ACC112 (cell line): ENCODE results near the gene MAP6D1.
A peak's percentile ranks its signal among the peaks of the same experiment; 100 is the strongest.

Experiments
- H2AFZ ChIP-seq: fragments of 200-600 bp; sonication (generic); one replicate; pipeline ENCODE4 v1.6.0; 2017; ENCODE audit warnings: antibody characterized with exemption, low read length; ENCODE audit not compliant: unreplicated experiment
- H3K27ac ChIP-seq: fragments of 200-600 bp; sonication (generic); 2 replicates; pipeline ENCODE4 v1.5.1; 2014; ENCODE audit warnings: low read depth, mild to moderate bottlenecking, antibody characterized with exemption, low read length, moderate library complexity
- H3K27me3 ChIP-seq: fragments of 200-600 bp; sonication (generic); 2 replicates; pipeline ENCODE4 v1.6.1; 2014; ENCODE audit warnings: mild to moderate bottlenecking, antibody characterized with exemption, low read length, moderate library complexity, mixed read lengths; ENCODE audit not compliant: insufficient read depth
- H3K36me3 ChIP-seq: fragments of 200-600 bp; sonication (generic); 2 replicates; pipeline ENCODE4 v1.6.1; 2016; ENCODE audit warnings: mild to moderate bottlenecking, antibody characterized with exemption, low read length, moderate library complexity, mixed read lengths; ENCODE audit not compliant: insufficient read depth
- H3K4me1 ChIP-seq: fragments of 200-600 bp; sonication (generic); one replicate; pipeline ENCODE4 v1.6.1; 2016; ENCODE audit warnings: low read length, mixed read lengths; ENCODE audit not compliant: insufficient read depth, unreplicated experiment, control insufficient read depth
- H3K4me3 ChIP-seq: fragments of 200-600 bp; sonication (generic); 2 replicates; pipeline ENCODE4 v1.5.1; 2014; ENCODE audit warnings: mild to moderate bottlenecking, low read depth, low read length
- H3K79me2 ChIP-seq: fragments of 200-600 bp; sonication (generic); one replicate; pipeline ENCODE4 v1.6.0; 2016; ENCODE audit warnings: low read length; ENCODE audit not compliant: control insufficient read depth, unreplicated experiment, insufficient read depth

MAP6D1 gene

DNA sequence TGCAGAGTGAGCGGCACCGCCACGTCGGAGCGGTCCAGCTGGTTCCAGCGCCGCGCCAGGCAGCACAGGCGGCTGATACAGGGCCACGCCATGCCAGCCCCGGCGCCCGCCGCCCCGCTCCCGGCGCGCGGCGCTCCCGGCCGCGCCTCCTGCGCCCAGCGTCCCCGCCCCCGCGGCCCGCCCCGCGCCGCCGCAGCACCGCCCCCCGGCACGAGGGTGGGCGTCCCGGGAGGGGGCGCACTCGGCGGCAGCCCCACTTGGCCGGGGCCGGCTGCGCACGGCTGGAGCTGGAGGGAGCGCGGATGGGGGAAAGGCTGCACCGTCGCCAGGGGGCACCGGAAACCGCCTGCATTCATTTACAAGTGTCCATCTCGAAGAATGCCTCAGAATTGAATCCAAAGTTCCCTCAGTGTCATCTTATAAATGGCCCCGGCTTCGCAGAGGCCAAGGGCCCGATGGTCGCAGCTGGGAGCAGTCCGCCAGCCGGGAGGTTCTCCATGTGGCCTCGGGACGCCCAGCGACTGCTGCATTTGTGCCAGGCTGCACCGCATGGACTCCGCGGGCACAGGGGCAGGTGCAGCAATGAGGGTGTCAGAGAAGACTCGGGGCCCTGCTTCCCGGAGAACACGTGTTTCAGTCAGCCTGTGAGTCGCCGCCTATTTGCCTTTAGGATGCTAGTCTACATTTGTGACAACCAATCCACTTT, at the start of gene MAP6D1:
MAP6D1 (minus strand) TSS at position 122 of the 706 bp plus-strand sequence; CDS start at position 92, 30 bp downstream.
- H3K4me1 ChIP-seq = no peaks in the 10 kb centered on the region
- H3K4me3 ChIP-seq = peak within 1 kb of the TSS; percentile 95
- no peaks in the 10 kb centered on the region for H3K79me2 ChIP-seq
- no peaks in the 10 kb centered on the region for H3K36me3 ChIP-seq
- H3K27me3 ChIP-seq = no peaks in the 10 kb centered on the region
- no peak within 1 kb of the TSS for H3K27ac ChIP-seq
- H2AFZ ChIP-seq = peak within 1 kb of the TSS; percentile 99

DNA sequence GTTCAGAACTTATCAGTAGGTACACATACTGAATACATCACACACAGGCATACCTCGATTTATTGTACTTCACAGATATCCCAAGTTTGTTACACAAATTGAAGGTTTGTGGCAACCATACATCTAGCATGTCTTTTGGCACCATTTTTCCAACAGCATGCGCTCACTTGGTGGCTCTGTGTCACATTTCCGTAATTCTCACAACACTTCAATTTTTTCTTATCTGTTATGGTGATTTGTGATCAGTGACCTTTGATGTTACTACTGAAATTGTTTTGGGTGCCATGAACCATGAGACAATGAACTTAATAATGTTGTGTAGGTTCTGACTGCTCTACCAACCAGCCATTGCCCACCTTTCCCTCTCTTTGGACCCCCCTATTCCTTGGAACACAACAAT, 48.5 kb upstream of the MAP6D1 start:
- Histone ChIP-seq H3K4me3 (no peak overlapping the region), H3K27me3 (no peaks in the 10 kb centered on the region), H3K79me2 (peaks cover 74% of the 10 kb centered on the region), H2AFZ (no peak overlapping the region), H3K36me3 (peaks cover 10% of the 10 kb centered on the region; the same call in 1 of the 2 replicates), H3K27ac (no peak overlapping the region), H3K4me1 (no peaks in the 10 kb centered on the region)

DNA sequence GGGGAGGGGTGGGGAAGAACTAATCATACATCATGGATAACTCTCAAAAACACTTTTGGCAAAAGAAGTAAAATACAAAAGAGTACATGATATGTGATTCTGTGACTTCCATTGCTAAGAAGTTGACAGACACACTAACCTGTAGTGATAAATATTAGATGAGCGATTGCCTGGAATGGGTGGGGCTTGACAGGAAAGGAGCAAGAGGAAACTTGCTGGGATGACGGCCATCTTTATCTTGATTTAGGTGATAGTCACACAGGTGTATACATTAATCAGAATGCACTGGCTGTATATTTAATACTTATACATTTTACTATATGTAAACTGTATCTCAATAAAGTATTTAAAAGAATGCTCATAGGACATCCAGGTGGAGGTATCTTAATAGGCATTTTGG, 46.2 kb upstream of the MAP6D1 start:
- no peak overlapping the region for H3K27ac ChIP-seq
- H3K36me3 ChIP-seq = peaks cover 10% of the 10 kb centered on the region; the same call in 1 of the 2 replicates
- H3K27me3 ChIP-seq = no peaks in the 10 kb centered on the region
- no peaks in the 10 kb centered on the region for H3K4me1 ChIP-seq
- peaks cover 64% of the 10 kb centered on the region for H3K79me2 ChIP-seq
- no peak overlapping the region for H3K4me3 ChIP-seq
- H2AFZ ChIP-seq = no peak overlapping the region

DNA sequence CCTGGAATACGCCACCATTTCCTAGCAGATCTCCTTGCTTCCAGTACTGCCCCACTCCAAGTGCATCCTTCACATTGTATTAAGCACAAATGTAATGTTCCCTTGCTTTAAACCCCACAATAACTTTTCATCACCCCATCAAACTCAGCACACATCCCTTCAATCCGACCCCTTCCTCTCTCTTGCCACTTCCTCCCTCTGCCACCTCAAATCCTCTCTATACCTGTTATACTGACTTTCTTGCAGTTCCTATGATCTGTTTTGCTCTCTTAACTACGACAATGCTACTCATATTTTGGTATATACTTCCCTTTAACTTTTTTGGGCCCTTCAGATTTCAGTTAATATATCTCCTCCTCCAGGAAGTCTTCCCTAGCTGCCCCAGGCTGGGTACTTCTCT, 45.2 kb upstream of the MAP6D1 start:
- no peaks in the 10 kb centered on the region for H3K4me1 ChIP-seq
- no peak overlapping the region for H3K27ac ChIP-seq
- peaks cover 11% of the 10 kb centered on the region for H3K36me3 ChIP-seq
- no peaks in the 10 kb centered on the region for H3K27me3 ChIP-seq
- H2AFZ ChIP-seq = no peak overlapping the region
- H3K4me3 ChIP-seq = no peak overlapping the region
- peaks cover 56% of the 10 kb centered on the region for H3K79me2 ChIP-seq

DNA sequence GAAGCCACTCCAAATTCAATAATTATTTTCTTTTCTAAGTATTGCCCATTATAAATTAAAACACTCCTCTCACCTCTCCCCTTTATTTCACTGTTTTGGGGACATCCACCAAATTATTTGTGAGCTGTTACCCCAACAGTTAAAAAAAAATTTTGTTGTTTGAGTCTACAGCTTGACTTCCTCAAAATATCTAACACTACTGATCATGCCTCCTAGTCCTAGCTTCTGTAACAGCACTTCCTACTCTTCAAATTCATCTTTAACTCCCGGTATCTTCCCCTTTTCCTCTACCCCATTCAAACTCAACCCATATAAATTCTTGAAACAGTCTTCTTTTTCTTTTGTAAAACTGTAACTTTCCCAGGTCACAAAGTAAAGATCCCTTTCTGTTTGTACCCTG, 43.4 kb upstream of the MAP6D1 start:
- Histone ChIP-seq H3K27me3 (no peaks in the 10 kb centered on the region), H2AFZ (no peak overlapping the region), H3K27ac (no peak overlapping the region), H3K79me2 (peaks cover 43% of the 10 kb centered on the region), H3K4me1 (no peaks in the 10 kb centered on the region), H3K4me3 (no peak overlapping the region), H3K36me3 (peaks cover 8% of the 10 kb centered on the region; the same call in 1 of the 2 replicates)

DNA sequence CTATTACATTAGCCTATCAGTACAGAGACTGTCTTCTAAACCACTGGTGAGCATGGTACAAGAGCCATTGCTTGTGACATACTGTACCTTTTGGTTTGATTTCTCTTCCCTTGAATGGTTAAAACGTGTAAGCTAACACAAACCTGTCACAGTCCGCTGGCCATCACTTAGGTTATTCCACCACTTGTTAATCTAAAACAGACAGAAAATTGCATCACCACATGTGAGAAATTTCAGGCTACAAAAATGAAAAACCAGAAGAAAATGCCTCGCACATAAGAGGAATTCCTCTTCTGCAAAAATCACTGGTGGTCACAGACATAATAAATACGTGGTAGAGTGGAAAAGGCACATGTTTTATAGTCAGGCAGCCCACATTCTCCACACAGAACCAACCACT, 37.2 kb upstream of the MAP6D1 start:
- no peak overlapping the region for H2AFZ ChIP-seq
- peaks cover 33% of the 10 kb centered on the region for H3K36me3 ChIP-seq
- no peak overlapping the region for H3K27ac ChIP-seq
- no peaks in the 10 kb centered on the region for H3K4me1 ChIP-seq
- H3K4me3 ChIP-seq = no peak overlapping the region
- no peaks in the 10 kb centered on the region for H3K79me2 ChIP-seq
- H3K27me3 ChIP-seq = no peaks in the 10 kb centered on the region

DNA sequence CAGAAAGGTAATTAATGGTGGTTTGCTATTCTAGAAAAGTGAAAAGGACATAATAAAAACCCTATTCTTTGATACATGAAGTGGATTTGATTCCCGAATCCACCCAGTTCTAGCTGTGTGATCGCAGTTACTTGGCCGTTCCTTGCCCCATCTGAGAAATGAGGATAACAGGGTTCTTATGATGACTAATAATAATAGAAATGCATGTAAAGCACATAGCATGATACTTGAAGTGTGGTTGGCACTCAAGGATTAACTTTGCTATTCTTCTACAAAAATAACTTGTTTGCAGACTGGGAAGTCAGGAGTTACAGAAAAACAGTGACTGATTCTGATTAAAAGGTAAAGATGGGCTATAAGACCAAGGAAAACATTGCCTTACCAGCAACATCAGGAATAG, 32.5 kb upstream of the MAP6D1 start:
- H3K4me1 ChIP-seq = no peaks in the 10 kb centered on the region
- H3K4me3 ChIP-seq = no peak overlapping the region
- no peak overlapping the region for H2AFZ ChIP-seq
- no peaks in the 10 kb centered on the region for H3K27me3 ChIP-seq
- H3K79me2 ChIP-seq = no peaks in the 10 kb centered on the region
- H3K36me3 ChIP-seq = peaks cover 35% of the 10 kb centered on the region
- no peak overlapping the region for H3K27ac ChIP-seq

DNA sequence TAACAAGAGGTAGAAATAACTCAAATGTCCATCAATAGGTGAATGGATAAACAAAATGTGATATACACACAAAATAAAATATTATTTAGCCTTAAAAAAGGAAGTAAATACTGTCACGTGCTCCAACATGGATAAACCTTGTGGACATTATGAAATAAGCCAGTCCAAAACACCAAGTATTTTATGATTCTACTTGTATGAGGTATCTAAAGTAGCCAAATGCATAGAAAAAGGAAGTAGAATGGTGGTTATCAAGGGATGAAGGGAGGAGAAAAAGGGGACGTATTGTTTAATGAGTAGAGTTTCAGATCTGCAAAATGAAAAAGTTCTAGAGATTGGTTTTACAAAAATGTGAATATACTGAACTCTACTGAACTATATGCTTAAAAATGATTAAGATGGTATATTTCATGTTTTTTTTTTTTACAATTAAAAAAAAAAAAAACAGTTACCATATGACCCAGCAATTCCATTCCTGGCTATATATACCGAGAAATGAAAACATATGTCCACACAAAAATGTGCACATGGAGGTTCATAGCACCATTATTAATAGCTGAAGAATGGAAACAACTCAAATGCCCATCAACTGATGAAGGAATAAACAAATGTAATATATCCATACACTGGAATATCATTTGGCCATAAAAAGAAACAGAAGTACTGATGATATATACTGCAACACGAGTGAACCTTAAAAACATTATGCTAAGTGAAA, 29.1 kb upstream of the MAP6D1 start:
- no peak overlapping the region for H3K4me3 ChIP-seq
- no peaks in the 10 kb centered on the region for H3K79me2 ChIP-seq
- H3K36me3 ChIP-seq = peaks cover 21% of the 10 kb centered on the region
- no peaks in the 10 kb centered on the region for H3K4me1 ChIP-seq
- no peak overlapping the region for H2AFZ ChIP-seq
- H3K27ac ChIP-seq = no peak overlapping the region
- no peaks in the 10 kb centered on the region for H3K27me3 ChIP-seq

DNA sequence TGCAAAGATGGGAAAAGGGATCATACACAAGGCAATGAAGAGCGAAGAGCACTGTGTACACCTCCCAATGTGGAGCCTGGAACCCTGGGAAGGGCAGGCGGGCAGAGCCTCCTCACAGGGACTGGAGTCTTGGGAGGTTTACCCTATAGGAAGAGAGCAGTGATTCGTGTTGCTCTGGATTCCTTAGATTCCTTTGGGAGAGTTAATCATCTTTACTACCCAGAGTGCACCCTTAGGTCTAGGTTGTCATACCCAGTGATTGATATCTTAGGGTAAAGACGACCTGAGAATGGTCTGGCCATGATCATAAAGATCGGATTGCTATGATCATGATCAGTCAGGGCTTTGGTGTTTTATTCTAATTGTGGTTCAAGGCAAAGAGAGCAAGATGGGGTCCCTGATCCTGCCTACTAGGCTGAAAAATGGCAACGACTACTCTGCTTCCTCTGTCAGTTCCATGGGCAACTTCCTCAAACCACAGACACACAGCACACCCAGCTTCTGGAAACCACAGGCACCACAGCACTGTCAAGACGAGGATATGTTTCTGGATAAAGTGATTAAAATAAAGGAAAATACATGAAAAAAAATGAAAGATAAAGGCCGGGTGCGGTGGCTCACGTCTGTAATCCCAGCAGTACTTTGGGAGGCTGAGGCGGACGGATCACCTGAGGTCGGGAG, 20.4 kb upstream of the MAP6D1 start:
- Histone ChIP-seq H3K4me3 (peak overlapping the region; percentile 35; the same call in 1 of the 2 replicates), H3K4me1 (peaks cover 20% of the 10 kb centered on the region), H2AFZ (no peak overlapping the region), H3K36me3 (peaks cover 31% of the 10 kb centered on the region), H3K79me2 (no peaks in the 10 kb centered on the region), H3K27ac (peak overlapping the region; percentile 79), H3K27me3 (no peaks in the 10 kb centered on the region)

DNA sequence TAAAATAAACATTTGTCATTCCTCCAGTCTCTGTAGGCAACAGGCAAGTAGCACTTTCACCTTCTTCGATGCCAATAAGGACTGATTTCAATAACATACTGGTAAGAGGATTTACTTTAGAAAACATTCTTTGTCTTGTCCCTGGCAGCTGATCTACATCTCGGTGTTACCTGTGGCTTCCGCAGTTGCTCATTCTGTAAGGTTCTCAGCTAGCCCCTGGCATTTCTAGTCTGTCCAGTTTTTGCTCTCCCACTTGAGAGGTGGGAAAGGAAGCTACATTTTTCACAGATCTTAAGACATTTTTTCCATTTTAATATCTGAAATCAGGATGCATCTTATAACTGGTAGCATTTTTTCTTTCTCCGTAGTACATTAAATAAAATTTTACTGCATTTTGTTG, 19.7 kb upstream of the MAP6D1 start:
- H3K36me3 ChIP-seq = peaks cover 27% of the 10 kb centered on the region
- H3K27ac ChIP-seq = peak overlapping the region; percentile 79

More for the DNA sequence above, 19.7 kb upstream of the MAP6D1 start:
- no peak overlapping the region for H2AFZ ChIP-seq
- H3K27me3 ChIP-seq = no peaks in the 10 kb centered on the region
- no peaks in the 10 kb centered on the region for H3K79me2 ChIP-seq
- peak overlapping the region; percentile 35; the same call in 1 of the 2 replicates for H3K4me3 ChIP-seq
- H3K4me1 ChIP-seq = peaks cover 20% of the 10 kb centered on the region
